Skeletal muscle cell (primary cell): ENCODE data around the gene ZNF502.

Source experiments
- DNase-seq: peaks from one replicate; pipeline ENCODE4 v3.0.0-alpha.2; 2010; ENCODE audit warnings: low read depth
- H3K4me3 ChIP-seq: 2 replicates; pipeline ENCODE4 v1.5.1; 2011; ENCODE audit warnings: low read depth, mild to moderate bottlenecking, control low read depth, low read length, moderate library complexity

The ZNF502 gene

GRCh38 chr3:44762170-44762677, 49.8 kb downstream of the ZNF502 start:
- no peak for DNase-seq

GRCh38 chr3:44762690-44763089, 50.2 kb downstream of the ZNF502 start:
- DNase-seq: no peak
- peak overlapping the region; percentile 70 for H3K4me3 ChIP-seq

More at GRCh38 chr3:44762170-44762677, 49.8 kb downstream of the ZNF502 start:
- peak overlapping the region; percentile 70 for H3K4me3 ChIP-seq

GRCh38 chr3:44764248-44764647, 51.8 kb downstream of the ZNF502 start:
- no peak for DNase-seq
- no peak overlapping the region for H3K4me3 ChIP-seq

- H3K4me3 ChIP-seq: no peak overlapping the region
- DNase-seq: no peak
Measured at GRCh38 chr3:44771424-44772098, 59.1 kb downstream of the ZNF502 start.

- no peak for DNase-seq
- H3K4me3 ChIP-seq: no peak overlapping the region
Measured at GRCh38 chr3:44772099-44772442, 59.6 kb downstream of the ZNF502 start.
